ENCODE results near the gene AEBP2. TPM values are rescaled to one million over a fixed set of nuclear protein-coding genes. Genes with fewer than 3 reads are reported as not detected.
"Not testable (repeated sequence)": the region's sequence is repeated elsewhere in the genome, so short reads cannot be mapped to it uniquely, and the experiment has no call there.

The AEBP2 gene
- total and polyA plus RNA-seq, 2 donors = 21.2 to 33.0 TPM

GRCh38 chr12:19413582-19413981 lies 25.7 kb upstream of the AEBP2 start:
- DNase-seq (ENCODE audit: low read depth in 6 of 9, low spot score in 9 of 9); H3K27ac ChIP-seq (ENCODE audit: low read depth in 1 of 2, low read length in 1 of 2); H3K4me3 ChIP-seq (ENCODE audit: low read length in 2 of 2); H3K27me3 ChIP-seq (ENCODE audit: control insufficient read depth in 2 of 2, insufficient read depth in 1 of 2, low read length in 1 of 2); H3K9me3 ChIP-seq (ENCODE audit: control insufficient read depth in 2 of 2, insufficient read depth in 1 of 2, low read length in 1 of 2); H3K4me1 ChIP-seq (ENCODE audit: control insufficient read depth in 2 of 2, insufficient read depth in 2 of 2, low read length in 2 of 2); H3K36me3 ChIP-seq (ENCODE audit: control insufficient read depth in 2 of 2, insufficient read depth in 2 of 2, low read length in 1 of 2): not testable (repeated sequence)
- 98% methylated on average over 5 of the region's 5 CpGs for WGBS

- Histone ChIP-seq H3K27ac (ENCODE audit: low read depth in 1 of 2, low read length in 1 of 2) (no peak overlapping the region), H3K4me1 (ENCODE audit: control insufficient read depth in 2 of 2, insufficient read depth in 2 of 2, low read length in 2 of 2) (no peaks in the 10 kb centered on the region), H3K9me3 (ENCODE audit: control insufficient read depth in 2 of 2, insufficient read depth in 1 of 2, low read length in 1 of 2) (no peaks in the 10 kb centered on the region), H3K4me3 (ENCODE audit: low read length in 2 of 2) (no peak overlapping the region), H3K27me3 (ENCODE audit: control insufficient read depth in 2 of 2, insufficient read depth in 1 of 2, low read length in 1 of 2) (no peaks in the 10 kb centered on the region), H3K36me3 (ENCODE audit: control insufficient read depth in 2 of 2, insufficient read depth in 2 of 2, low read length in 1 of 2) (no peaks in the 10 kb centered on the region)
- no peak for DNase-seq (ENCODE audit: low read depth in 6 of 9, low spot score in 9 of 9)
Measured at GRCh38 chr12:19415563-19415962, 23.7 kb upstream of the AEBP2 start.

- 99% methylated on average over 14 of the region's 14 CpGs for WGBS
- Histone ChIP-seq H3K27ac (ENCODE audit: low read depth in 1 of 2, low read length in 1 of 2) (no peak overlapping the region), H3K9me3 (ENCODE audit: control insufficient read depth in 2 of 2, insufficient read depth in 1 of 2, low read length in 1 of 2) (no peaks in the 10 kb centered on the region), H3K36me3 (ENCODE audit: control insufficient read depth in 2 of 2, insufficient read depth in 2 of 2, low read length in 1 of 2) (no peaks in the 10 kb centered on the region), H3K27me3 (ENCODE audit: control insufficient read depth in 2 of 2, insufficient read depth in 1 of 2, low read length in 1 of 2) (no peaks in the 10 kb centered on the region), H3K4me3 (ENCODE audit: low read length in 2 of 2) (no peak overlapping the region), H3K4me1 (ENCODE audit: control insufficient read depth in 2 of 2, insufficient read depth in 2 of 2, low read length in 2 of 2) (peaks cover 0 to 5% of the 10 kb centered on the region in 2 donors)
- DNase-seq (ENCODE audit: low read depth in 6 of 9, low spot score in 9 of 9) = no peak
Measured at GRCh38 chr12:19419086-19419485, 20.2 kb upstream of the AEBP2 start.

GRCh38 chr12:19421503-19422282 lies 17.6 kb upstream of the AEBP2 start:
- Histone ChIP-seq H3K36me3 (ENCODE audit: control insufficient read depth in 2 of 2, insufficient read depth in 2 of 2, low read length in 1 of 2) (no peaks in the 10 kb centered on the region), H3K9me3 (ENCODE audit: control insufficient read depth in 2 of 2, insufficient read depth in 1 of 2, low read length in 1 of 2) (no peaks in the 10 kb centered on the region), H3K27me3 (ENCODE audit: control insufficient read depth in 2 of 2, insufficient read depth in 1 of 2, low read length in 1 of 2) (no peaks in the 10 kb centered on the region), H3K4me3 (ENCODE audit: low read length in 2 of 2) (no peak overlapping the region), H3K27ac (ENCODE audit: low read depth in 1 of 2, low read length in 1 of 2) (no peak overlapping the region), H3K4me1 (ENCODE audit: control insufficient read depth in 2 of 2, insufficient read depth in 2 of 2, low read length in 2 of 2) (peaks cover 0 to 5% of the 10 kb centered on the region in 2 donors)
- DNase-seq (ENCODE audit: low read depth in 6 of 9, low spot score in 9 of 9) = no peak
- WGBS = 81% methylated on average over 6 of the region's 6 CpGs

- 95% methylated on average over 12 of the region's 12 CpGs for WGBS
- no peak overlapping the region for H3K27ac ChIP-seq (ENCODE audit: low read depth in 1 of 2, low read length in 1 of 2)
- H3K27me3 ChIP-seq (ENCODE audit: control insufficient read depth in 2 of 2, insufficient read depth in 1 of 2, low read length in 1 of 2) = no peaks in the 10 kb centered on the region
- peaks cover 0 to 5% of the 10 kb centered on the region in 2 donors for H3K4me1 ChIP-seq (ENCODE audit: control insufficient read depth in 2 of 2, insufficient read depth in 2 of 2, low read length in 2 of 2)
- no peaks in the 10 kb centered on the region for H3K9me3 ChIP-seq (ENCODE audit: control insufficient read depth in 2 of 2, insufficient read depth in 1 of 2, low read length in 1 of 2)
- no peak overlapping the region for H3K4me3 ChIP-seq (ENCODE audit: low read length in 2 of 2)
- no peak for DNase-seq (ENCODE audit: low read depth in 6 of 9, low spot score in 9 of 9)
- H3K36me3 ChIP-seq (ENCODE audit: control insufficient read depth in 2 of 2, insufficient read depth in 2 of 2, low read length in 1 of 2) = no peaks in the 10 kb centered on the region
Measured at GRCh38 chr12:19423166-19423930, 15.9 kb upstream of the AEBP2 start.

DNA sequence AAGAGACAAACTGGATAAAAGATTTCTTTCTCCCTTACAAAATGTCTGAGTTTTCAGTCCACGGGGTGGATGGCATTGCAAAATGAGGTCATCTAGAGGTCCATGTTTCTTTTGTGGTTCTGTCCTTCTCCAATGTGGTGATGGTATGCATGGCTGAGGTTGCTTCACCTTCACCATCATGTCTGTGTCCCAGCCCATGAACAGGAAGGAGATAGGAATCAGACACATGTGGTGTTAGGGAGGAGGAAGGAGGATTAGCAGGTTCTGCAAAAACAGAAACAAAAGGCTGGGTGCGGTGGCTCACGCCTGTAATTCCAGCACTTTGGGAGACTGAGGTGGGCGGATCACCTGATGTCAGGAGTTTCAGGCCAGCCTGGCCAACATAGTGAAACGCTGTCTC lies 11.0 kb upstream of the AEBP2 start:
- Histone ChIP-seq H3K4me3 (ENCODE audit: low read length in 2 of 2) (no peak overlapping the region), H3K36me3 (ENCODE audit: control insufficient read depth in 2 of 2, insufficient read depth in 2 of 2, low read length in 1 of 2) (no peaks in the 10 kb centered on the region), H3K4me1 (ENCODE audit: control insufficient read depth in 2 of 2, insufficient read depth in 2 of 2, low read length in 2 of 2) (peaks cover 0 to 4% of the 10 kb centered on the region in 2 donors), H3K27ac (ENCODE audit: low read depth in 1 of 2, low read length in 1 of 2) (no peak overlapping the region), H3K9me3 (ENCODE audit: control insufficient read depth in 2 of 2, insufficient read depth in 1 of 2, low read length in 1 of 2) (no peaks in the 10 kb centered on the region), H3K27me3 (ENCODE audit: control insufficient read depth in 2 of 2, insufficient read depth in 1 of 2, low read length in 1 of 2) (no peaks in the 10 kb centered on the region)
- WGBS = 81% methylated on average over 5 of the region's 5 CpGs
- no peak for DNase-seq (ENCODE audit: low read depth in 6 of 9, low spot score in 9 of 9)

GRCh38 chr12:19429491-19429890 lies 9.8 kb upstream of the AEBP2 start:
- WGBS = 94% methylated on average over 2 of the region's 2 CpGs

GRCh38 chr12:19430988-19431387 lies 8.3 kb upstream of the AEBP2 start:
- Histone ChIP-seq H3K9me3 (ENCODE audit: control insufficient read depth in 2 of 2, insufficient read depth in 1 of 2, low read length in 1 of 2) (no peaks in the 10 kb centered on the region), H3K4me3 (ENCODE audit: low read length in 2 of 2) (no peak overlapping the region)

More at GRCh38 chr12:19429491-19429890, 9.8 kb upstream of the AEBP2 start:
- not testable (repeated sequence) for H3K9me3 ChIP-seq (ENCODE audit: control insufficient read depth in 2 of 2, insufficient read depth in 1 of 2, low read length in 1 of 2); H3K36me3 ChIP-seq (ENCODE audit: control insufficient read depth in 2 of 2, insufficient read depth in 2 of 2, low read length in 1 of 2); H3K4me1 ChIP-seq (ENCODE audit: control insufficient read depth in 2 of 2, insufficient read depth in 2 of 2, low read length in 2 of 2); H3K4me3 ChIP-seq (ENCODE audit: low read length in 2 of 2); DNase-seq (ENCODE audit: low read depth in 6 of 9, low spot score in 9 of 9); H3K27ac ChIP-seq (ENCODE audit: low read depth in 1 of 2, low read length in 1 of 2); H3K27me3 ChIP-seq (ENCODE audit: control insufficient read depth in 2 of 2, insufficient read depth in 1 of 2, low read length in 1 of 2)

More at GRCh38 chr12:19430988-19431387, 8.3 kb upstream of the AEBP2 start:
- no peaks in the 10 kb centered on the region for H3K27me3 ChIP-seq (ENCODE audit: control insufficient read depth in 2 of 2, insufficient read depth in 1 of 2, low read length in 1 of 2)
- H3K4me1 ChIP-seq (ENCODE audit: control insufficient read depth in 2 of 2, insufficient read depth in 2 of 2, low read length in 2 of 2) = peaks cover 0 to 16% of the 10 kb centered on the region in 2 donors
- H3K27ac ChIP-seq (ENCODE audit: low read depth in 1 of 2, low read length in 1 of 2) = no peak overlapping the region
- no peak for DNase-seq (ENCODE audit: low read depth in 6 of 9, low spot score in 9 of 9)
- no peaks in the 10 kb centered on the region for H3K36me3 ChIP-seq (ENCODE audit: control insufficient read depth in 2 of 2, insufficient read depth in 2 of 2, low read length in 1 of 2)

All from thymus (tissue), 11 donors.